ENCODE results near the gene NFIX.

NFIX gene

GRCh38 chr19:13010038-13010991, 15.0 kb downstream of the NFIX start:
- no peak for DNase-seq

GRCh38 chr19:13010992-13011652, 15.8 kb downstream of the NFIX start:
- no peak for DNase-seq

- DNase-seq, result no peak
Measured at GRCh38 chr19:13011653-13012389, 16.5 kb downstream of the NFIX start.

GRCh38 chr19:13012390-13012689, 17.1 kb downstream of the NFIX start:
- DNase-seq, result no peak

- no peak for DNase-seq
Measured at GRCh38 chr19:13012690-13013608, 17.7 kb downstream of the NFIX start.

GRCh38 chr19:13013649-13014048, 18.4 kb downstream of the NFIX start:
- DNase-seq, result no peak

GRCh38 chr19:13014101-13014920, 19.0 kb downstream of the NFIX start:
- DNase-seq, result no peak

GRCh38 chr19:13014921-13015280, 19.6 kb downstream of the NFIX start:
- DNase-seq, result no peak

GRCh38 chr19:13015361-13016223, 20.3 kb downstream of the NFIX start:
- DNase-seq, result no peak

GRCh38 chr19:13016245-13016627, 21.0 kb downstream of the NFIX start:
- DNase-seq, result no peak

GRCh38 chr19:13016628-13017305, 21.5 kb downstream of the NFIX start:
- DNase-seq, result no peak

- no peak for DNase-seq
Measured at GRCh38 chr19:13017306-13018034, 22.2 kb downstream of the NFIX start.

- no peak for DNase-seq
Measured at GRCh38 chr19:13018035-13018914, 23.0 kb downstream of the NFIX start.

GRCh38 chr19:13019332-13019731, 24.1 kb downstream of the NFIX start:
- no peak for DNase-seq

- no peak for DNase-seq
Measured at GRCh38 chr19:13020002-13020414, 24.7 kb downstream of the NFIX start.

GRCh38 chr19:13022111-13022858, 27.0 kb downstream of the NFIX start:
- DNase-seq, result no peak

- no peak for DNase-seq
Measured at GRCh38 chr19:13022859-13023636, 27.8 kb downstream of the NFIX start.

Data from NCI-H524 treated with DMSO at 0.1 percent for 48 hours (cell line).